WERI-Rb-1 (cell line): Measurements from ENCODE around the gene SS18.

Source experiments
- DNase-seq: peaks from one replicate; pipeline ENCODE4 v3.0.0-alpha.2; 2020
- H3K27ac ChIP-seq: fragments of 250-450 bp; sonication (Bioruptor Pico); 2 replicates; pipeline ENCODE4 v1.5.1; 2020; ENCODE audit warnings: mild to moderate bottlenecking, moderate library complexity
- H3K27me3 ChIP-seq: fragments of 250-450 bp; sonication (Bioruptor Pico); 2 replicates; pipeline ENCODE4 v1.5.1; 2021; ENCODE audit warnings: mild to moderate bottlenecking, low read depth, moderate library complexity; ENCODE audit not compliant: insufficient read depth, severe bottlenecking
- H3K36me3 ChIP-seq: fragments of 250-450 bp; sonication (Bioruptor Pico); 2 replicates; pipeline ENCODE4 v1.5.1; 2020; ENCODE audit warnings: mild to moderate bottlenecking, moderate library complexity
- H3K4me3 ChIP-seq: 2 replicates; pipeline ENCODE4 v1.5.1; 2011; ENCODE audit warnings: low read depth, mild to moderate bottlenecking, control low read depth, low read length
- H3K9me3 ChIP-seq: fragments of 250-450 bp; sonication (Bioruptor Pico); 2 replicates; pipeline ENCODE4 v1.5.1; 2021; ENCODE audit warnings: mild to moderate bottlenecking, moderate library complexity; ENCODE audit not compliant: severe bottlenecking
- TF ChIP-seq, protein P1 (sequence below): IDR thresholded peaks from 2 replicates; pipeline ENCODE4 v1.5.1; 2011; ENCODE audit warnings: low read depth, mild to moderate bottlenecking, control low read depth, inconsistent platforms, low read length

The SS18 gene

DNA sequence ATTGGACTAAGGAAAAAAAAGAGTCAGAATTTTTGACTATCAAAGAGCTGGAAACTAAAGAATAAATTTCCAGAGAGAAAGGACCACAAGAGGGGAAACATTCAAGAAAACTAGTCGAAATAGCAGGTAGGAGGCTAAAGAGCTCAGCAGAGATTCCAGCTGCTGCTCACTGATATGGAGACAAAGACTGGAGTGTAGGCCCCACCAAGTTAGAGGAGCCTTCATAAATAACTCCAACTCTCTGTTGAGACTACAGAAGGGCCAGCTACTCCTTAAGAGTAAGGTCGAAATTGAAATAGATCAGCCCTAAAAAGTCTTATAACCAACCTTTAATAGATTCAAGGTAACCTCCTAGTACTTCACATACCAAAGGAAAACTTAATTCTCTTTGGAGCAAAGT is 31.1 kb downstream of the SS18 start:
- Histone ChIP-seq H3K27ac (no peak overlapping the region), H3K4me3 (no peak overlapping the region), H3K9me3 (no peaks in the 10 kb centered on the region), H3K27me3 (no peaks in the 10 kb centered on the region), H3K36me3 (peaks cover 17% of the 10 kb centered on the region)
- TF ChIP-seq, protein P1, sequence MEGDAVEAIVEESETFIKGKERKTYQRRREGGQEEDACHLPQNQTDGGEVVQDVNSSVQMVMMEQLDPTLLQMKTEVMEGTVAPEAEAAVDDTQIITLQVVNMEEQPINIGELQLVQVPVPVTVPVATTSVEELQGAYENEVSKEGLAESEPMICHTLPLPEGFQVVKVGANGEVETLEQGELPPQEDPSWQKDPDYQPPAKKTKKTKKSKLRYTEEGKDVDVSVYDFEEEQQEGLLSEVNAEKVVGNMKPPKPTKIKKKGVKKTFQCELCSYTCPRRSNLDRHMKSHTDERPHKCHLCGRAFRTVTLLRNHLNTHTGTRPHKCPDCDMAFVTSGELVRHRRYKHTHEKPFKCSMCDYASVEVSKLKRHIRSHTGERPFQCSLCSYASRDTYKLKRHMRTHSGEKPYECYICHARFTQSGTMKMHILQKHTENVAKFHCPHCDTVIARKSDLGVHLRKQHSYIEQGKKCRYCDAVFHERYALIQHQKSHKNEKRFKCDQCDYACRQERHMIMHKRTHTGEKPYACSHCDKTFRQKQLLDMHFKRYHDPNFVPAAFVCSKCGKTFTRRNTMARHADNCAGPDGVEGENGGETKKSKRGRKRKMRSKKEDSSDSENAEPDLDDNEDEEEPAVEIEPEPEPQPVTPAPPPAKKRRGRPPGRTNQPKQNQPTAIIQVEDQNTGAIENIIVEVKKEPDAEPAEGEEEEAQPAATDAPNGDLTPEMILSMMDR: no peak
- no peak for DNase-seq

GRCh38 chr18:26057344-26057773 is 33.1 kb downstream of the SS18 start:
- no peak for DNase-seq
- Histone ChIP-seq H3K36me3 (peaks cover 32% of the 10 kb centered on the region), H3K27me3 (no peaks in the 10 kb centered on the region), H3K27ac (no peak overlapping the region), H3K4me3 (no peak overlapping the region), H3K9me3 (no peaks in the 10 kb centered on the region)
- TF ChIP-seq, protein P1: no peak

- TF ChIP-seq, protein P1: no peak
- Histone ChIP-seq H3K36me3 (peaks cover 41% of the 10 kb centered on the region), H3K4me3 (no peak overlapping the region), H3K9me3 (no peaks in the 10 kb centered on the region), H3K27me3 (no peaks in the 10 kb centered on the region), H3K27ac (no peak overlapping the region)
- DNase-seq: no peak
Measured at GRCh38 chr18:26056291-26056690, 34.1 kb downstream of the SS18 start.

GRCh38 chr18:26052505-26052904 is 37.9 kb downstream of the SS18 start:
- TF ChIP-seq, protein P1: no peak
- Histone ChIP-seq H3K9me3 (no peaks in the 10 kb centered on the region), H3K27me3 (no peaks in the 10 kb centered on the region), H3K36me3 (peaks cover 44% of the 10 kb centered on the region), H3K4me3 (no peak overlapping the region), H3K27ac (no peak overlapping the region)
- no peak for DNase-seq

DNA sequence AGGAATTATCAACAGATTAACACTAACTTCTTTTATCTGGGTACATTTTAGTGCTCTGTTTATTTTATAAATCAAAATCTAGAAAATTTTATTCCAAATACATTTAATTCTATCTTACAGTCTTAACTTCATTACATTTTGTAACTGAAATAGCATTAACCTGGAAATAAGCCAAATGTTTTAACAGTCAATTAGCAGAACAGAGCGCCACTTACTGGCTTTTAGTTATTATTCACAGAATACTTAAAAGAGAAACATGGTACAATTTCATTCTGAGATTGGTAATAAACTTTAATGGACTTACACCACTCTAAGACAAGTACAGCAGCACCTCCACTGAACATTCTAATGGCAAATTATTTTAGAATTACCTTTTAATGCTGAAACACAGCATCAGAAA is 38.6 kb downstream of the SS18 start:
- DNase-seq: no peak

More for the DNA sequence above, 38.6 kb downstream of the SS18 start:
- TF ChIP-seq, protein P1: no peak
- Histone ChIP-seq H3K27ac (no peak overlapping the region), H3K36me3 (peaks cover 38% of the 10 kb centered on the region), H3K9me3 (no peaks in the 10 kb centered on the region), H3K27me3 (no peaks in the 10 kb centered on the region), H3K4me3 (no peak overlapping the region)
